OCI-LY1 (cell line): ENCODE data around the gene CNTNAP2.

Experiments used
- CTCF ChIP-seq: fragments of 200-600 bp; sonication (generic), shearing (Covaris generic); IDR thresholded peaks from 2 replicates; pipeline ENCODE4 v1.5.1; 2017; ENCODE audit warnings: mild to moderate bottlenecking, antibody characterized with exemption, low read length, moderate library complexity, mixed read lengths
- EZH2 ChIP-seq: fragments of 200-600 bp; sonication (generic), shearing (Covaris generic); IDR thresholded peaks from 2 replicates; pipeline ENCODE4 v1.8.0; 2017; ENCODE audit warnings: borderline replicate concordance, mixed run types, mild to moderate bottlenecking, antibody characterized with exemption, low read length, moderate library complexity, mixed read lengths

DNA sequence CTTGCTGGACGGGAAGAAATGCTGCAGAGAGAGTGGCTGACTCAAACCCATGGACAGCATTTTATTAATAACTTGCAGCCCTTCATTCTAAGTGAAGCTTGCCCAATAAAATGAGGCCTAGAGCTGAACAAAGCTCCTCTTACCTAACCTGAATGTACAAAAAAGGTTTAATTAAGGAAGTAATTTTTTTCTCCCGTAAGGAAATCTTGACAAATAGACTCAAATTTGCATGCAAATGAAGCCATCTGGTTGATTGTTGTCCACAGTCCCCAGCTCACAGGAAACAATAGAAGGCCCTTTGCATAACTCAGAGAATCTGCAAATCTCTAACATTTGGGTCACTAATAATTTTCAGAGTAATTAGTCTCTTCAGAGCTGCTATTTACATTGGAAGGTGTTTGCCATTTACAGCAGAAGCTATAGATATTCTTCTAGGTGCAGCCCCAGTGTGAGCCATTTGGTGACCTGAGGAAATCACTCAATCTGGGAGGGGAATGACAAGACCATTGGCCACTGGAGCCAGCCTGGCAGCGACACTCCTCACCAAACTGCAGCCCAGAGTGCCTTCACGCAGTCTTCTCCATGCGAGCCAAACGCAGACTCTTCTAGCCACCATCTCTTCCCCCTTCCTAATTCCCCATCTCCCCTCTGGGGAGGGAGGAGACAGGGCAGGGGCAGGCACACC, 1991.0 kb downstream of the CNTNAP2 start:
- TF ChIP-seq CTCF (no peak), EZH2 (no peak)
